Measurements from ENCODE around the gene AHNAK.

DNA sequence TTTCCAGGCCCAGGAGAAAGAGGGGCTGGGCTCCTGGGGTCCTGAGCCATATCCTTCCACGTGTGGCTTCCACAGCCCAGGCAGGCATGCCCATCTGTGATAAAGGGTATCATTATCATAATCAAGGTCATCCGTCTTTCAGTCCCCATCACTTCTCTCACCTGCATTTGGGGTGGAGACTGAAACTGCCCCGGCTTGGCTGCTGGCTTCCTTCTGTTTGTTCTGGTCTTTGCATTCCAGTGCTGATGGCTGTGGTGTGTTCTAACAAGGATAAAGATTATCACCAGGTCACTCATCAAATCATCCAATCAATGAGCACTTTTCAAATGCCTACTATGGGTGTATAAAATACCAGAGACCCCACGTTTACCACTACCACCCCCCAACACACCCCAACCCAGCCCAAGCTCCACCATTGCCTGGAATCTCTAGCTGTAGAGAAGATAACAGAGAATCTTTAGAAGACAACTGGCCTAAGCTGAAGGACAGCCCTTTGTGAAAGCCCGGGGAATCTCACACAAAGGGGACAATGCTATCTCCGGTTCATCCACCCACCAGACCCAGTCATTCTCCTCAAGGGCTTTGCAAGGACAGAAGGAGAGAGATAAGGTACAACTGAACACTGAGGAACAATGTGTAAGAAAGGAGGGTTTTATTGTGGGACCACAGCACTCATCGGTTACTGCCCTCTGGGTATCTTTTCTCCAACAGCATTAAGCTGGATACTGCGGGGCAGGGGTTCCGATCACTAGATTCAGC lies 54.9 kb downstream of the AHNAK start:
- TF ChIP-seq EP300 (IDR thresholded peaks at IDR 0.05) = no peak
- TF ChIP-seq, protein P1, sequence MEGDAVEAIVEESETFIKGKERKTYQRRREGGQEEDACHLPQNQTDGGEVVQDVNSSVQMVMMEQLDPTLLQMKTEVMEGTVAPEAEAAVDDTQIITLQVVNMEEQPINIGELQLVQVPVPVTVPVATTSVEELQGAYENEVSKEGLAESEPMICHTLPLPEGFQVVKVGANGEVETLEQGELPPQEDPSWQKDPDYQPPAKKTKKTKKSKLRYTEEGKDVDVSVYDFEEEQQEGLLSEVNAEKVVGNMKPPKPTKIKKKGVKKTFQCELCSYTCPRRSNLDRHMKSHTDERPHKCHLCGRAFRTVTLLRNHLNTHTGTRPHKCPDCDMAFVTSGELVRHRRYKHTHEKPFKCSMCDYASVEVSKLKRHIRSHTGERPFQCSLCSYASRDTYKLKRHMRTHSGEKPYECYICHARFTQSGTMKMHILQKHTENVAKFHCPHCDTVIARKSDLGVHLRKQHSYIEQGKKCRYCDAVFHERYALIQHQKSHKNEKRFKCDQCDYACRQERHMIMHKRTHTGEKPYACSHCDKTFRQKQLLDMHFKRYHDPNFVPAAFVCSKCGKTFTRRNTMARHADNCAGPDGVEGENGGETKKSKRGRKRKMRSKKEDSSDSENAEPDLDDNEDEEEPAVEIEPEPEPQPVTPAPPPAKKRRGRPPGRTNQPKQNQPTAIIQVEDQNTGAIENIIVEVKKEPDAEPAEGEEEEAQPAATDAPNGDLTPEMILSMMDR (IDR thresholded peaks at IDR 0.05) = no peak

All from esophagus muscularis mucosa (tissue), 3 donors.